Endothelial cell of umbilical vein (primary cell): ENCODE measurements around the gene VKORC1.

Experiments used
- CTCF ChIP-seq, 2 donors: IDR thresholded peaks; 1 replicate in 1 of 2; 2 replicates in 1 of 2; pipeline ENCODE4 v1.5.1; 2011; ENCODE audit warnings: low read length in 2 of 2, mild to moderate bottlenecking in 2 of 2, moderate library complexity in 2 of 2, control low read depth in 1 of 2, inconsistent platforms in 1 of 2, low read depth in 1 of 2; ENCODE audit not compliant: insufficient read depth in 1 of 2; ENCODE audit errors: extremely low read depth in 1 of 2
- JUN ChIP-seq: IDR thresholded peaks from 2 replicates; pipeline ENCODE4 v1.6.1; 2011; ENCODE audit warnings: borderline replicate concordance, low read depth; ENCODE audit not compliant: insufficient read length, insufficient read depth

- TF ChIP-seq CTCF (IDR thresholded peaks at IDR 0.05; ENCODE audit: extremely low read depth in 1 of 2, insufficient read depth in 1 of 2, low read depth in 1 of 2, low read length in 2 of 2) (no peak), JUN (no peak)
Measured at GRCh38 chr16:31063843-31064611, 30.6 kb downstream of the VKORC1 start.
